OCI-M2 (cell line): ENCODE measurements around the gene TEX22.

Experiments
- DNase-seq: peaks from one replicate; lab custom pipeline; 2025; ENCODE audit not compliant: unreplicated experiment; lab: John Stamatoyannopoulos, UW

The TEX22 gene

GRCh38 chr14:105437723-105438500, 39.6 kb downstream of the TEX22 start:
- DNase-seq = no peak

GRCh38 chr14:105439179-105439578, 40.8 kb downstream of the TEX22 start:
- no peak for DNase-seq

GRCh38 chr14:105439710-105440553, 41.6 kb downstream of the TEX22 start:
- no peak for DNase-seq

GRCh38 chr14:105440554-105440900, 42.2 kb downstream of the TEX22 start:
- no peak for DNase-seq

GRCh38 chr14:105440992-105441391, 42.7 kb downstream of the TEX22 start:
- no peak for DNase-seq

- no peak for DNase-seq
These were observed 43.8 kb downstream of the TEX22 start for GRCh38 chr14:105442125-105442524.

- no peak for DNase-seq
These were observed 44.5 kb downstream of the TEX22 start for GRCh38 chr14:105442834-105443233.

GRCh38 chr14:105444859-105445258, 46.5 kb downstream of the TEX22 start:
- DNase-seq = no peak

- no peak for DNase-seq
These were observed 47.0 kb downstream of the TEX22 start for GRCh38 chr14:105445290-105445689.

GRCh38 chr14:105445901-105446845, 47.8 kb downstream of the TEX22 start:
- DNase-seq = no peak

- DNase-seq = no peak
These were observed 48.6 kb downstream of the TEX22 start for GRCh38 chr14:105446971-105447370.

GRCh38 chr14:105447651-105448640, 49.6 kb downstream of the TEX22 start:
- DNase-seq = no peak

- no peak for DNase-seq
These were observed 50.4 kb downstream of the TEX22 start for GRCh38 chr14:105448706-105449111.

GRCh38 chr14:105449276-105450122, 51.2 kb downstream of the TEX22 start:
- no peak for DNase-seq

- DNase-seq = no peak
These were observed 51.8 kb downstream of the TEX22 start for GRCh38 chr14:105450123-105450505.

GRCh38 chr14:105450864-105451720, 52.8 kb downstream of the TEX22 start:
- no peak for DNase-seq

- no peak for DNase-seq
These were observed 54.6 kb downstream of the TEX22 start for GRCh38 chr14:105452963-105453362.

- DNase-seq = no peak
These were observed 55.5 kb downstream of the TEX22 start for GRCh38 chr14:105453847-105454246.
